Stimulated activated naive CD8-positive, alpha-beta T cell treated with anti-CD3 and anti-CD28 coated beads, Interleukin-15, Interleukin-2, amounts not matched to agents 100 U/mL and 50 U/mL, for 24 hours (primary cell): Measurements from ENCODE around the gene NELL2.
A peak's percentile ranks its signal among the peaks of the same experiment; 100 is the strongest.

ENCODE experiments used
- ATAC-seq: fragments of 150-1000 bp; cut with Tn5 transposase; one replicate; pipeline ENCODE4 v1.10.0; 2021
- DNase-seq: peaks from one replicate; pipeline ENCODE4 v3.0.0; 2021

Gene NELL2

GRCh38 chr12:44616402-44616801 is 259.7 kb downstream of the NELL2 start:
- no peak for ATAC-seq
- DNase-seq: no peak

GRCh38 chr12:44611538-44611937 is 264.6 kb downstream of the NELL2 start:
- no peak for ATAC-seq
- DNase-seq: no peak

DNA sequence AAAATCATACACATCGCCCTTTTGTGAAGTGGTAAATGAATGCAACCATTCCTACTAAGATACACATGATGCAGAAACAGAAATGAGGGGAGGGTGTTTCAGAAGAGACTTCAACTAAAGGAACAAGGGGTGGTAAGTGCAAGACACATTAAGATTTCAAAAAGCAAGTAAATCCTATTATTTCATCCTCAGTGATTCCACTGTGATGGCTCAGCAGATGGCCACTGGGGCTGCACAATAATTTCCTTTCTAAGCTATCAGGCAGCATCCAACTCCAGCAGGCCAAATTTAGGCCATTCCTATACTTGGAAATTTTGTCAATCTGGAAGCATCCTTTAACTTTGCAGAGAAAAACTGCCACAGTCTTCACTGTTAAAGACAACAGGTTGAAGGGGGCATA is 272.4 kb downstream of the NELL2 start:
- no peak for DNase-seq
- ATAC-seq: no peak

DNA sequence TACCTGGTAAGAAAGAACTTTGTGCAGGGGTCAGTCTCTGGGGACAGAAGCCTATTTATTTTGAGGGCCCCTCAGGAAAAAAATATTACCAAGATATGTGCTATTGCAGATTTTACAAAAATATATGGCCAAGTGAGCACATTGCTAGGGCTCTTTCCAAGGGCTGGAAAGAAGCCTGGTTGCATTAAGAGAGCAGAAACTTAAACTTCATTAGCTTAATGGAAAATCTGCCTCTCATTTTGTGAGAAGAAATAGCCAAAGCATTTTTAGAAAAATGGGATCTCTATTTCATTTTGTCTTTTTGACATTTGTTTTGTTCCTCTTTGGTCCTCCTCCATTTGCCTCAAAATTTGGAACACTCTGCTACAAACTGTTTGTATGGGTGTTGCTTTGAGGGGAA is 283.5 kb downstream of the NELL2 start:
- ATAC-seq: no peak
- no peak for DNase-seq

GRCh38 chr12:44589697-44590096 is 286.4 kb downstream of the NELL2 start:
- ATAC-seq (peak; percentile 73), DNase-seq (no peak)

DNA sequence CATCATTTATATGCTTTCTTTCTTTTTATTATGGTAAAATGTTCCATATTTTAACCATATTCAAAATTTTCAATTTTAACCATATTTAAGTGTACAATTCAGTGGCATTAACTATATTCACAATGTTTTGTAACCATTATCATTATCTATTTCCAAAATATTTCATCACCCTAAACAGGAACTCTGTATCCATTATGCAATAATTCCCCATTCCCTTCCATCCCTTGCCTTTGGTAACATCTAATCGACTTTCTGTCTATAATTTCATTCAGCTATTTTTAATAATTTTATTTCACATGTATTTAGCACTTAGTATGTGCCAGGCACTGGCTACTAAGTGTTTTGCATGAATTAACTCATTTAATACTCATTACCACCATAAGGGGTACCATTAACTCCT is 287.5 kb downstream of the NELL2 start:
- ATAC-seq (no peak), DNase-seq (no peak)

DNA sequence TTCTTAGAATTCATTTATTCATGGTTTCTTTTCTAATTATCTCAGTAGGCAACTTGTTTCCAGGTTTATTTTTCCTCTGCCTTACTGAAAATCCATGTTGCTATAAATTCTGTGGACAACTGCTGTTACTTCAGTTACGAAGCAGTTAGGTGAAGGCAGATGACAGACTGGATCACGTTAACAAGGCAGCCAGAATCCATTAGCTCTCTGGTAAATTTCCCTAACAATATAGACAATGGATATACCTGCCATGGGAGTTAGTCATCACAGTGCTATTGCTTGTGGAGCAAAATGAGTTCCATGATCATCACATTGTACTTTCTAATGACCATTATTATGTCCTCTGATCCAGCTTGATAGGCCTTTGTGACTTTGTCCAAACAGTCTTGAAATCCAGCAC is 291.5 kb downstream of the NELL2 start:
- no peak for DNase-seq
- no peak for ATAC-seq

DNA sequence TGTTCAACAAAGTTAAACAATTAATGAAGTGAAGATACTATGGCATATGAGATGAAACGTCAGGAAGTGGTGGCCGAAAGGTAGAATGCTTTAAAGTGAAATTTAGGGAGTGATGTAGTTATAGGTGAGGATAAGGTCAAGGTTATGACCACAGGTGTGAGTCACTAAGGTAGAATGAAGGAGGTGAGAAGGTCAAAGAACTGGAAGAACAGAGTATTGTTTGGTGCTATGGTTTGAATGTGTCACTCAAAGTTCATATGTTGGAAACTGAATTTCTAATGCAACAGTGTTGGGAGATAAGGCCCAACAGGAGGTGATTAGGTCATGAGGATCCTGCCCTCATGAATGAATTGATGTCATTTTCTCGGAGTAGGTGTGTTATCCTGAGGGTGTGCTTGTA is 293.6 kb downstream of the NELL2 start:
- peak; percentile 92 for ATAC-seq
- no peak for DNase-seq

DNA sequence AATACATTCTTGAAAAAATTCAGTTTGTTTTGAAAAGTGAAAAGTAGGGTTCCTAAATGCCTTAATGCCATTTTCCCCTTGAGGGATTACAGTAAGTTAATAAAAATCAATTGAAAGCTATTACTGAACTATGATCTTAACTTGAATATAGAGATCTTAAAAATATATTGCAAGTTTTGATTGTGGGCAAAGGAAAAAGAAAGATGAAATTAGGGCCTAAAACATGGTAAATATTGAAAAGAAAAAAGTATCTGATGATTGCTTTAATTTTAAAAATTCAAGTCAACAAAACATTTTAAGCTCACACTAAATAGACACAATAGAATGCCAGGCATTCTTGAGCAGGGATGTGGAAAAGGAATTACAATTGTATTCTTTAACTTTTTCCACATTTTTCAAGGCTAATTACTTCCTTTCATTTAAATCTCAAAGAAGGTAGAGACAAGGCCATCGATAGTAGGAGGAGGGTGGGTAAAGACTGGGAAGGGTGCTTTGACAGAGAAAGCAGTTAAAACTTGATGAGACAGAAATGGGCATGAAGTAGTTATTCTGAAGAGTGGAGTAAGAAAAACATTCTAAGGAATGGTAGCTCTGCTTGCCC is 294.4 kb downstream of the NELL2 start:
- ATAC-seq (no peak), DNase-seq (no peak)

DNA sequence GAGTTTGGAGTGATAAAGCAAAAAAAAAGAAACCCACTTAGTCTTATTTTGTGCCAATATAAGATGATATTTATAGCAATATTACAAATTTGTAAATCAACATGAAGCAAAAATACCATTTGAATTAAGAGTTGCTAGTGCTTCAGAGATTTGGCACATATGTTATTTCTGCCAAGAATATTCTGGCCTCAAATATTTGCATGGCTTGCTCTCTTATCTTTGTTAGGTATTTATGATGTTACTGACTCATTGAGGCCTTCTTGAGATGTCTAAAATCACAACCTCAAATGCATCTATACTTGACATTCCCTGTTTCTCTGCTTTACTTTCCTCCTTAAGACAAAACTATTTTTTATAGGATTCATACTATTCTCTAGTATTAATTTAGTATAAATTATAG is 301.5 kb downstream of the NELL2 start:
- ATAC-seq (no peak), DNase-seq (no peak)

DNA sequence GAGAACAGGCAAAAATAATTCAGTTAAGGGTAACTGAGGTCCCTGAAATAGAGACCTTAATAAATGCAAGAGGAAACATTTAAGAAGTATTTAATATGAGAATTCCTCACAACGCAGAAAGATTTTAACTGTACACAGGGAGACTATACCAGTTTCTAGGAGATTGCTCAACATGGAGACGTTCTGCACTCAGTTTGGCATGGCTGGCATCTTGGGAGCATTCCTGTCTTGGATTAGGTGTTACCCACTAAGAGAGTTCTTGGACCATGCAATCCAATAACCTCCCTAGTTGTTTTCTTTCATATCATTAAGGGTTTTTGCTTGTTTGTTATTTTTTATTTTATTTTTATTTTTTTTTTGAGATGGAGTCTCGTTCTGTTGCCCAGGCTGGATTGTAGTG is 302.4 kb downstream of the NELL2 start:
- no peak for ATAC-seq

DNA sequence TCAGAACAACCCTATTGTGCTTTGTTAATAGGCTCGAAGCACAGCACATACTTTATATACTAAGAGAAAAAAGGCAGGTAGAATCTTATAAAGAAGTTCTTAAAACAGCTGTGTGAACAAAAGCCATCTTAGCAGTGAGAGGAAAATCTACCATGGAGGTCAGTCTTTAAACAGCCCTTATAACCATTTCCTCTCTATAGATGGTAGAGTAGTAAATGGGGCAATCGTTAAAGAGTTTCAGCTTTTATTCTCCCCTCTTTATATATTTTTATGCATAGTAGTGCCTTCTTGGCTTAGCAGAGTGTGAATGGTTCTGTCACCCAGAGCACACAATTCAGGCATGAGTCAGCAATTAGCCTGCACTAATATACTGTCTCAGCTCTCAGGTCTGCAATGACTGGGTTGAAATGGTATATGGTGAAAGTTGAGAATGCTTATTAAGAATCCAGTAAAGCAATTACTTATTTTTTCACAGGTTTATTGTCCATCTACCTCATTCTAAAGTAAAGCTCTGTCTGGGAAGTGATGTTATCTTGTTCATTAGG is 305.0 kb downstream of the NELL2 start:
- ATAC-seq (no peak), DNase-seq (no peak)

More for the DNA sequence above, 302.4 kb downstream of the NELL2 start:
- DNase-seq: no peak

GRCh38 chr12:44570036-44570583 is 306.0 kb downstream of the NELL2 start:
- DNase-seq: no peak
- no peak for ATAC-seq

DNA sequence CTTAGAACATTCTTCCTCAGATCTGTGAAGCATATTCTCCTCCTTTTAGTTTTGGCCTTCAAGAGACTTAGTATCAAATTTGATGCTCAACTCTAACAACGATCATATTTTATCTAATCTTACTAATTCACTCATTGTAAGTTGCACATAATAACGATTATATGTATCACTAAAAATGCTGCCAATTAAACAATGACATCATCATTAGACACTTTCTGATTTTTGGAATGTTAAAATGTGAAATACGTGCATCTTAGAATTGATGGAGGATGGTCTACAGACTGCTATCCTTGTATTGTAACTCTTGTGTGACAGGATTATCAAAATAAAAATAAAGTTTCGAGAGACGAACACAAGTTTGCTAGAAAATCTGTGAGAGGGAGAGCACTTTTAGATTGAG is 311.0 kb downstream of the NELL2 start:
- ATAC-seq: no peak
- DNase-seq: no peak

- no peak for ATAC-seq
- DNase-seq: no peak
These were observed 312.6 kb downstream of the NELL2 start for GRCh38 chr12:44563486-44563885.

GRCh38 chr12:44558340-44559100 is 317.6 kb downstream of the NELL2 start:
- no peak for DNase-seq

DNA sequence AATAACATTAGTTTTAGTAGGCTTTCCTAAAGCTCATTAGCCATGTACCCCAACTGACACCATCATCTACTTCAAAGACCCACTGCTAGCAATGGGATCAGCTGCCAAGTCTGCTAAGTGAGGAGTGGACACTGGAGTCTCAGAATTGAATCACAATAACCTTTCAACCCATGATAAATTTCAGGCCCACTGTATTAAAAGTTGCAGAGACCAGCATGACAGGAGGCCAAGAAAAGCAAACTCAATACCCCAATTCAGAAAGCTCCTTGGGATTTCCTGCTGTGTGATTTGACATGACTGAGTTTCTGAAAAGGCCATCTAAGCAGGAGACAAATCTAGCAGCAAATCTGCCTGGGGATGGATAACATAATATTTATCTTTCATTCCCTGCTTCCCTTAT is 320.7 kb downstream of the NELL2 start:
- DNase-seq (no peak), ATAC-seq (no peak)

More at GRCh38 chr12:44558340-44559100, 317.6 kb downstream of the NELL2 start:
- no peak for ATAC-seq

DNA sequence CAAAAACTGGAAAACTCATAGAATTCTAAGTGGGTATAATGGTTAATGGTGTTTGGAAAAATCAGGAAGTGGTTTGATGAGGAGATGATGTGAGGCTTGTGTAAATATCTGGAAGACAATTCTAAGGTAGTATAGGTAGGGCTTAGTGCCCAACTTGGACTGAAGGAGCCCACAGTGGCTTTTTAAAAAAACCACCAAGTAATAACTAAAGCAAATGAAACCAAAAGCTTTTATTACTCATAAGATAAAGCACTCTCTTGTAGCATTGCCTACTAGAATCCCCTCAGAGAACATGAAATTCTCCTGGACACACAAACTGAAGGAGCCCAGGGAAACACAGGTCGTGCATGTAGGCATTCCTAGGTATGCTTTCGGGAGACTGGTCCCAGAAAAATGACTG is 324.5 kb downstream of the NELL2 start:
- peak; percentile 69 for ATAC-seq
- DNase-seq: no peak

- no peak for DNase-seq
- no peak for ATAC-seq
These were observed 325.7 kb downstream of the NELL2 start for GRCh38 chr12:44550377-44550776.

GRCh38 chr12:44546060-44546459 is 330.1 kb downstream of the NELL2 start:
- DNase-seq (no peak), ATAC-seq (no peak)

DNA sequence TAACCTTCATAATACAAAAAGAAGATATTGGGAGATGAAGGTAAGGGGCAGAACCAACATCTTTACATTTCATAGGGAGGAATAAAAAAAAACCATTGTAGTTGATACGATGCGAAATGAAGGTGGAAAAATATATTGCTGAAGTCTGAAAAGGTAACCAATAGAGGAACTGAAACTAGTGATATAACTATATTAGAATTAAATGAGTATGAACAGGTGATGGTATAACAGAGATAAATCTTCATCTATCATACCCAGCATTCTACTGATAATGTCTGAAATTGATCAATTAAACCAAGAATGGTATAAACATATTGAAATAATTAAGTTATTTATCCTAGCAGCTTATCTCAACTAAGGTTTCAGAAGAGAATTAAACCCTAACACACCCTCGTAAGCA is 332.1 kb downstream of the NELL2 start:
- no peak for ATAC-seq
- DNase-seq: no peak

DNA sequence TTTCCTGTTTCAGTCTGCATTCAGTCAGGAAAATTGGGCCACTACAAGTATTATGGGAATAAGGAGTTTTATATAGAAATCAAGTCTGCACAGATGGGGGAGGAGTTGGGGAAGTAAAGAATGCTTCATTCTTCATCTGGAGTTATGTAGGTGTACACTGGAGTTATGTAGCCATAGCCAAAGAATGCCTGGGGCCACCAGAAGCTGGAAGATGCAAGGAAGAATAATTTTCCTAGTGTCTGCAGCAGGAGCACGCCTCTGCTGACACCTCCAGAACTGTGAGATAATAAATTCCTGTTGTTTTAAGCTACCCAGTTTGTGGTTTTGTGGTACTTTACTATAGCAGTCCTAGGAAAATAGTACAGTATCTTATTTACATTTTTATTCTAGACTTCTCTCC is 333.4 kb downstream of the NELL2 start:
- ATAC-seq: no peak
- no peak for DNase-seq

GRCh38 chr12:44537354-44537753 is 338.8 kb downstream of the NELL2 start:
- no peak for ATAC-seq

GRCh38 chr12:44532940-44533339 is 343.2 kb downstream of the NELL2 start:
- no peak for ATAC-seq
- DNase-seq: no peak

More at GRCh38 chr12:44537354-44537753, 338.8 kb downstream of the NELL2 start:
- DNase-seq: no peak
